Testis (tissue), 2 donors: Measurements from ENCODE around the gene TFAP2D.

Experiments used
- CTCF ChIP-seq, 3 experiments: fragments of 450-650 bp in 2 of 3; fragments of 200-600 bp in 1 of 3; sonication (generic) in 1 of 3; IDR thresholded peaks; one replicate each; pipeline ENCODE4 v1.5.1; 2016 to 2019; ENCODE audit warnings: antibody characterized with exemption in 3 of 3, mild to moderate bottlenecking in 2 of 3, moderate library complexity in 1 of 3
- POLR2A ChIP-seq: fragments of 450-650 bp; IDR thresholded peaks from one replicate; pipeline ENCODE4 v1.6.1; 2017; ENCODE audit warnings: antibody characterized with exemption, mild to moderate bottlenecking, moderate library complexity

GRCh38 chr6:50792771-50793170 is 79.4 kb downstream of the TFAP2D start:
- TF ChIP-seq POLR2A (no peak), CTCF (IDR thresholded peaks at IDR 0.05) (no peak)
